HEK293 (cell line): ENCODE measurements around the gene ZFAND2B.

ENCODE experiments used
- EGR2 ChIP-seq: fragments of 450-650 bp; formaldehyde crosslinking; IDR thresholded peaks from 2 replicates; pipeline ENCODE4 v1.5.1; 2016; ENCODE audit warnings: low read depth, missing biosample characterization, missing genetic modification characterization
- GFI1B ChIP-seq: fragments of 450-650 bp; formaldehyde crosslinking; IDR thresholded peaks from 2 replicates; pipeline ENCODE4 v1.5.1; 2016; ENCODE audit warnings: missing biosample characterization, missing genetic modification characterization
- GLIS1 ChIP-seq: fragments of 450-650 bp; formaldehyde crosslinking; IDR thresholded peaks from 2 replicates; pipeline ENCODE4 v1.5.1; 2016; ENCODE audit warnings: missing biosample characterization, missing genetic modification characterization
- KLF10 ChIP-seq: fragments of 450-650 bp; IDR thresholded peaks from 2 replicates; pipeline ENCODE4 v1.5.1; 2018; ENCODE audit warnings: missing biosample characterization, mild to moderate bottlenecking, missing genetic modification characterization
- KLF16 ChIP-seq: fragments of 450-650 bp; formaldehyde crosslinking; IDR thresholded peaks from 2 replicates; pipeline ENCODE4 v1.5.1; 2017; ENCODE audit warnings: missing biosample characterization, missing genetic modification characterization
- KLF7 ChIP-seq: fragments of 450-650 bp; formaldehyde crosslinking; IDR thresholded peaks from 2 replicates; pipeline ENCODE4 v1.5.1; 2016; ENCODE audit warnings: missing biosample characterization, missing genetic modification characterization, borderline replicate concordance
- ZFP37 ChIP-seq: fragments of 450-650 bp; formaldehyde crosslinking; IDR thresholded peaks from 2 replicates; pipeline ENCODE4 v1.5.1; 2016; ENCODE audit warnings: missing biosample characterization, missing genetic modification characterization
- ZNF10 ChIP-seq: fragments of 450-650 bp; formaldehyde crosslinking; IDR thresholded peaks from 2 replicates; pipeline ENCODE4 v1.5.1; 2017; ENCODE audit warnings: missing biosample characterization, missing genetic modification characterization
- ZNF214 ChIP-seq: fragments of 450-650 bp; formaldehyde crosslinking; IDR thresholded peaks from 2 replicates; pipeline ENCODE4 v1.5.1; 2017; ENCODE audit warnings: missing biosample characterization, mild to moderate bottlenecking, missing genetic modification characterization, borderline replicate concordance
- ZNF223 ChIP-seq: fragments of 450-650 bp; formaldehyde crosslinking; IDR thresholded peaks from 2 replicates; pipeline ENCODE4 v1.5.1; 2016; ENCODE audit warnings: missing biosample characterization, missing genetic modification characterization
- ZNF248 ChIP-seq: fragments of 450-650 bp; formaldehyde crosslinking; IDR thresholded peaks from 2 replicates; pipeline ENCODE4 v1.5.1; 2017; ENCODE audit warnings: missing biosample characterization, missing genetic modification characterization
- ZNF335 ChIP-seq: fragments of 450-650 bp; formaldehyde crosslinking; conservative IDR thresholded peaks from 2 replicates; pipeline ENCODE4 v1.5.1; 2016; ENCODE audit warnings: missing biosample characterization, missing genetic modification characterization
- ZNF37A ChIP-seq: fragments of 450-650 bp; IDR thresholded peaks from 2 replicates; pipeline ENCODE4 v1.5.1; 2018; ENCODE audit warnings: missing biosample characterization, missing genetic modification characterization
- ZNF514 ChIP-seq: fragments of 450-650 bp; formaldehyde crosslinking; IDR thresholded peaks from 2 replicates; pipeline ENCODE4 v1.5.1; 2016; ENCODE audit warnings: missing biosample characterization, missing genetic modification characterization
- ZNF521 ChIP-seq: fragments of 450-650 bp; formaldehyde crosslinking; IDR thresholded peaks from 2 replicates; pipeline ENCODE4 v1.5.1; 2017; ENCODE audit warnings: missing biosample characterization, mild to moderate bottlenecking, missing genetic modification characterization
- ZNF549 ChIP-seq: fragments of 450-650 bp; IDR thresholded peaks from 2 replicates; pipeline ENCODE4 v1.5.1; 2018; ENCODE audit warnings: missing biosample characterization, missing genetic modification characterization, mild to moderate bottlenecking, inconsistent platforms, moderate library complexity
- ZNF596 ChIP-seq: fragments of 450-650 bp; IDR thresholded peaks from 2 replicates; pipeline ENCODE4 v1.5.0; 2018; ENCODE audit warnings: missing biosample characterization, mild to moderate bottlenecking, missing genetic modification characterization, moderate library complexity
- ZNF624 ChIP-seq: fragments of 450-650 bp; formaldehyde crosslinking; IDR thresholded peaks from 2 replicates; pipeline ENCODE4 v1.5.1; 2017; ENCODE audit warnings: missing biosample characterization, missing genetic modification characterization
- ZNF626 ChIP-seq: fragments of 450-650 bp; sonication (Bioruptor Pico); formaldehyde crosslinking; IDR thresholded peaks from 2 replicates; pipeline ENCODE4 v1.5.1; 2018; ENCODE audit warnings: missing biosample characterization, missing genetic modification characterization, inconsistent platforms
- ZNF629 ChIP-seq: fragments of 450-650 bp; formaldehyde crosslinking; IDR thresholded peaks from 2 replicates; pipeline ENCODE4 v1.5.1; 2017; ENCODE audit warnings: missing biosample characterization, missing genetic modification characterization
- ZNF707 ChIP-seq: fragments of 450-650 bp; formaldehyde crosslinking; IDR thresholded peaks from 2 replicates; pipeline ENCODE4 v1.5.1; 2016; ENCODE audit warnings: missing biosample characterization, missing genetic modification characterization
- ZNF768 ChIP-seq: fragments of 450-650 bp; formaldehyde crosslinking; IDR thresholded peaks from 2 replicates; pipeline ENCODE4 v1.5.1; 2018; ENCODE audit warnings: missing biosample characterization, mild to moderate bottlenecking, missing genetic modification characterization
- ZNF791 ChIP-seq: fragments of 450-650 bp; formaldehyde crosslinking; IDR thresholded peaks from 2 replicates; pipeline ENCODE4 v1.5.1; 2016; ENCODE audit warnings: missing biosample characterization, missing genetic modification characterization
- ZSCAN16 ChIP-seq: fragments of 450-650 bp; formaldehyde crosslinking; IDR thresholded peaks from 2 replicates; pipeline ENCODE4 v1.5.1; 2016; ENCODE audit warnings: missing biosample characterization, missing genetic modification characterization
- ZSCAN30 ChIP-seq: fragments of 450-650 bp; IDR thresholded peaks from 2 replicates; pipeline ENCODE4 v1.5.1; 2018; ENCODE audit warnings: missing biosample characterization, mild to moderate bottlenecking, missing genetic modification characterization, moderate library complexity
- TF ChIP-seq, protein P1 (sequence below): fragments of 450-650 bp; formaldehyde crosslinking; IDR thresholded peaks from 2 replicates; pipeline ENCODE4 v1.5.1; 2017; ENCODE audit warnings: missing biosample characterization, missing genetic modification characterization
- TF ChIP-seq, protein P2 (sequence below): fragments of 450-650 bp; formaldehyde crosslinking; optimal IDR thresholded peaks from 2 replicates; pipeline ENCODE3; 2016; ENCODE audit warnings: missing biosample characterization, mild to moderate bottlenecking, missing genetic modification characterization
- TF ChIP-seq, protein P3 (sequence below): fragments of 450-650 bp; formaldehyde crosslinking; IDR thresholded peaks from 2 replicates; pipeline ENCODE4 v1.5.1; 2017; ENCODE audit warnings: missing biosample characterization, missing genetic modification characterization
- TF ChIP-seq, protein P4 (sequence below): fragments of 450-650 bp; formaldehyde crosslinking; conservative IDR thresholded peaks from 2 replicates; pipeline ENCODE4 v1.5.1; 2016; ENCODE audit warnings: low read depth, missing biosample characterization, missing genetic modification characterization

ZFAND2B gene

DNA sequence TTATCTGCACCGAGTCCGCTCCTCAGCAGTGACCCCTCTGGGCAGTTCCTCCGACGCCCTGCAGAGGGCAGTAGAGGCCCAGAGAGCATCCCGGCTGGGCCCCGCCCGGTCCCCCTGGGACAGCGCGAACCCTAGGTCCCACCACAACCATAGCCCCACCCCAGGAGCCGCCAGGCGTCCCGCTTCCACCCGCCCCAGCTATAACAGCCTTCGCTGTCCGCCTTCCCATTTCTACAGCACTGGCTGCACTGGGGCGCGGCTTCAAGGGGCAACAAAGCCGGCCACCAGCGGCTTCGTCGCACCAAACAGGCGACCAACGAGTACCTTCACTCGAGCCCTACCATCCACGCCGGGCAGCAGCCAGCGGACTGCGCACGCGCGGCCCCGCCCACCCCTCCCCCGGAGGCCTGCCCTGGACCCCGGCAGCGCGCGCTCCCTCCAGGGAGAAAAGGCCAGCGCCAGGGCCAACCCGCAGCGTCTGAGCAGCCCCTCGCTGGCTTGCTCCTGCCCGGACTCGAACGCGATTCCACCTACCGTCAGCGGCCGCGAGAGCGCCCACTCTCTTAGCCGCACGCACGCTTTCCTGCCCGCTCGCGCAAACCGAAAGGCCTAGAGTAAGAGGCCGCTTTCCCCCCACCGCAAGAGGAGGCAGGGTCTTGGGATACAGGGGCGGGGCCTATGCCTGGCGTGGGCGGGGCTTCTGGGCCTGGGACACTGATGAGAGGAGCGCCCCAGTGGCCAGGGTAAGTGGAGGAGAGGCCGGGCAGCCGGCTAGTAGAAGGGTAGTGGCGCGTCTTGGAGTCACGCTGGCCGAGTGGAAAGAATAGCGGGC, 46.2 kb upstream of the ZFAND2B start, which contains the start of gene NHEJ1 (continued):
- TF ChIP-seq, protein P1, sequence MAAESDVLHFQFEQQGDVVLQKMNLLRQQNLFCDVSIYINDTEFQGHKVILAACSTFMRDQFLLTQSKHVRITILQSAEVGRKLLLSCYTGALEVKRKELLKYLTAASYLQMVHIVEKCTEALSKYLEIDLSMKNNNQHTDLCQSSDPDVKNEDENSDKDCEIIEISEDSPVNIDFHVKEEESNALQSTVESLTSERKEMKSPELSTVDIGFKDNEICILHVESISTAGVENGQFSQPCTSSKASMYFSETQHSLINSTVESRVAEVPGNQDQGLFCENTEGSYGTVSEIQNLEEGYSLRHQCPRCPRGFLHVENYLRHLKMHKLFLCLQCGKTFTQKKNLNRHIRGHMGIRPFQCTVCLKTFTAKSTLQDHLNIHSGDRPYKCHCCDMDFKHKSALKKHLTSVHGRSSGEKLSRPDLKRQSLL (tag by site-specific recombination) = no peak
- TF ChIP-seq ZNF248 (no peak), ZNF10 (tag by site-specific recombination) (peak; percentile 31; the same call in 1 of the 2 replicates), ZSCAN16 (tag by site-specific recombination) (no peak), KLF16 (peak; percentile 65), EGR2 (tag by site-specific recombination) (peak; percentile 34; the same call in 1 of the 2 replicates), ZNF626 (tag by site-specific recombination) (no peak), ZNF514 (tag by site-specific recombination) (no peak), ZNF596 (tag by site-specific recombination) (no peak), ZNF549 (tag by site-specific recombination) (no peak), KLF10 (peak; percentile 64), ZNF707 (tag by site-specific recombination) (no peak), ZNF521 (tag by site-specific recombination) (no peak), ZNF223 (tag by site-specific recombination) (no peak), ZNF791 (tag by site-specific recombination) (no peak), GLIS1 (tag by site-specific recombination) (peak; percentile 89), GFI1B (tag by site-specific recombination) (no peak), ZNF629 (tag by site-specific recombination) (0 out of 2 replicates have a peak, but pooled peaks have one; percentile 11), ZNF768 (tag by site-specific recombination) (no peak), ZNF335 (tag by site-specific recombination) (peak; percentile 95), ZNF214 (tag by site-specific recombination) (no peak), ZNF624 (no peak), ZSCAN30 (tag by site-specific recombination) (no peak), ZNF37A (tag by site-specific recombination) (no peak), KLF7 (tag by site-specific recombination) (peak; percentile 80; the same call in 1 of the 2 replicates), ZFP37 (tag by site-specific recombination) (peak; percentile 72; the same call in 1 of the 2 replicates)
- TF ChIP-seq, protein P2, sequence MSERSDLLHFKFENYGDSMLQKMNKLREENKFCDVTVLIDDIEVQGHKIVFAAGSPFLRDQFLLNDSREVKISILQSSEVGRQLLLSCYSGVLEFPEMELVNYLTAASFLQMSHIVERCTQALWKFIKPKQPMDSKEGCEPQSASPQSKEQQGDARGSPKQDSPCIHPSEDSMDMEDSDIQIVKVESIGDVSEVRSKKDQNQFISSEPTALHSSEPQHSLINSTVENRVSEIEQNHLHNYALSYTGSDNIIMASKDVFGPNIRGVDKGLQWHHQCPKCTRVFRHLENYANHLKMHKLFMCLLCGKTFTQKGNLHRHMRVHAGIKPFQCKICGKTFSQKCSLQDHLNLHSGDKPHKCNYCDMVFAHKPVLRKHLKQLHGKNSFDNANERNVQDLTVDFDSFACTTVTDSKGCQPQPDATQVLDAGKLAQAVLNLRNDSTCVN (tag by site-specific recombination) = peak; percentile 83
- TF ChIP-seq, protein P3, sequence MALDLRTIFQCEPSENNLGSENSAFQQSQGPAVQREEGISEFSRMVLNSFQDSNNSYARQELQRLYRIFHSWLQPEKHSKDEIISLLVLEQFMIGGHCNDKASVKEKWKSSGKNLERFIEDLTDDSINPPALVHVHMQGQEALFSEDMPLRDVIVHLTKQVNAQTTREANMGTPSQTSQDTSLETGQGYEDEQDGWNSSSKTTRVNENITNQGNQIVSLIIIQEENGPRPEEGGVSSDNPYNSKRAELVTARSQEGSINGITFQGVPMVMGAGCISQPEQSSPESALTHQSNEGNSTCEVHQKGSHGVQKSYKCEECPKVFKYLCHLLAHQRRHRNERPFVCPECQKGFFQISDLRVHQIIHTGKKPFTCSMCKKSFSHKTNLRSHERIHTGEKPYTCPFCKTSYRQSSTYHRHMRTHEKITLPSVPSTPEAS (tag by site-specific recombination) = no peak
- TF ChIP-seq, protein P4, sequence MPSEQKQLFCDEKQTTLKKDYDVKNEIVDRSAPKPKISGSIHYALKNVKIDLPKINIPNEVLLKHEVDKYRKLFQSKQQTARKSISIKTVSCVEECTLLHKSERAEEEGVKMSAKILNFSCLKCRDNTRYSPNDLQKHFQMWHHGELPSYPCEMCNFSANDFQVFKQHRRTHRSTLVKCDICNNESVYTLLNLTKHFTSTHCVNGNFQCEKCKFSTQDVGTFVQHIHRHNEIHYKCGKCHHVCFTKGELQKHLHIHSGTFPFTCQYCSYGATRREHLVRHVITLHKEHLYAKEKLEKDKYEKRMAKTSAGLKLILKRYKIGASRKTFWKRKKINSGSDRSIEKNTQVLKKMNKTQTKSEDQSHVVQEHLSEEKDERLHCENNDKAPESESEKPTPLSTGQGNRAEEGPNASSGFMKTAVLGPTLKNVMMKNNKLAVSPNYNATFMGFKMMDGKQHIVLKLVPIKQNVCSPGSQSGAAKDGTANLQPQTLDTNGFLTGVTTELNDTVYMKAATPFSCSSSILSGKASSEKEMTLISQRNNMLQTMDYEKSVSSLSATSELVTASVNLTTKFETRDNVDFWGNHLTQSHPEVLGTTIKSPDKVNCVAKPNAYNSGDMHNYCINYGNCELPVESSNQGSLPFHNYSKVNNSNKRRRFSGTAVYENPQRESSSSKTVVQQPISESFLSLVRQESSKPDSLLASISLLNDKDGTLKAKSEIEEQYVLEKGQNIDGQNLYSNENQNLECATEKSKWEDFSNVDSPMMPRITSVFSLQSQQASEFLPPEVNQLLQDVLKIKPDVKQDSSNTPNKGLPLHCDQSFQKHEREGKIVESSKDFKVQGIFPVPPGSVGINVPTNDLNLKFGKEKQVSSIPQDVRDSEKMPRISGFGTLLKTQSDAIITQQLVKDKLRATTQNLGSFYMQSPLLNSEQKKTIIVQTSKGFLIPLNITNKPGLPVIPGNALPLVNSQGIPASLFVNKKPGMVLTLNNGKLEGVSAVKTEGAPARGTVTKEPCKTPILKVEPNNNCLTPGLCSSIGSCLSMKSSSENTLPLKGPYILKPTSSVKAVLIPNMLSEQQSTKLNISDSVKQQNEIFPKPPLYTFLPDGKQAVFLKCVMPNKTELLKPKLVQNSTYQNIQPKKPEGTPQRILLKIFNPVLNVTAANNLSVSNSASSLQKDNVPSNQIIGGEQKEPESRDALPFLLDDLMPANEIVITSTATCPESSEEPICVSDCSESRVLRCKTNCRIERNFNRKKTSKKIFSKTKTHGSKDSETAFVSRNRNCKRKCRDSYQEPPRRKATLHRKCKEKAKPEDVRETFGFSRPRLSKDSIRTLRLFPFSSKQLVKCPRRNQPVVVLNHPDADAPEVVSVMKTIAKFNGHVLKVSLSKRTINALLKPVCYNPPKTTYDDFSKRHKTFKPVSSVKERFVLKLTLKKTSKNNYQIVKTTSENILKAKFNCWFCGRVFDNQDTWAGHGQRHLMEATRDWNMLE = no peak
